DMS114 treated with DMSO at 0.1 percent for 48 hours (cell line): Measurements from ENCODE around the gene PLEKHG4B.
"Not testable (repeated sequence)": the region's sequence is repeated elsewhere in the genome, so short reads cannot be mapped to it uniquely, and the experiment has no call there.

Experiments used
- DNase-seq: peaks from one replicate; lab custom pipeline; 2025; ENCODE audit not compliant: unreplicated experiment; lab: John Stamatoyannopoulos, UW

PLEKHG4B gene

GRCh38 chr5:91556-92263 lies at the start of gene PLEKHG4B:
Gene PLEKHG4B (plus strand): TSS chr5:92168. CDS start chr5:92232, 64 bp downstream.
- no peak for DNase-seq

- DNase-seq: no peak
Observed at GRCh38 chr5:42250-42649, 49.7 kb upstream of the PLEKHG4B start.

- DNase-seq: no peak
Observed at GRCh38 chr5:48192-48591, 43.8 kb upstream of the PLEKHG4B start.

GRCh38 chr5:49530-49929 lies 42.4 kb upstream of the PLEKHG4B start:
- not testable (repeated sequence) for DNase-seq

GRCh38 chr5:49953-50544 lies 41.9 kb upstream of the PLEKHG4B start:
- DNase-seq: no peak

- DNase-seq: peak; percentile 49
Observed at GRCh38 chr5:50724-51499, 41.1 kb upstream of the PLEKHG4B start.

- no peak for DNase-seq
Observed at GRCh38 chr5:51500-51823, 40.5 kb upstream of the PLEKHG4B start.

GRCh38 chr5:53381-54174 lies 38.4 kb upstream of the PLEKHG4B start:
- DNase-seq: peak; percentile 21

GRCh38 chr5:54175-54730 lies 37.7 kb upstream of the PLEKHG4B start:
- no peak for DNase-seq

GRCh38 chr5:54876-55569 lies 36.9 kb upstream of the PLEKHG4B start:
- no peak for DNase-seq

- no peak for DNase-seq
Observed at GRCh38 chr5:56561-57290, 35.2 kb upstream of the PLEKHG4B start.

- DNase-seq: not testable (repeated sequence)
Observed at GRCh38 chr5:60250-60649, 31.7 kb upstream of the PLEKHG4B start.

- no peak for DNase-seq
Observed at GRCh38 chr5:70440-70839, 21.5 kb upstream of the PLEKHG4B start.

GRCh38 chr5:72316-73180 lies 19.4 kb upstream of the PLEKHG4B start:
- DNase-seq: not testable (repeated sequence)

- not testable (repeated sequence) for DNase-seq
Observed at GRCh38 chr5:73181-73447, 18.9 kb upstream of the PLEKHG4B start.

GRCh38 chr5:73768-74502 lies 18.0 kb upstream of the PLEKHG4B start:
- DNase-seq: no peak

- no peak for DNase-seq
Observed at GRCh38 chr5:74503-75109, 17.4 kb upstream of the PLEKHG4B start.
